Midbrain (tissue), 1 donor: ENCODE results near the gene RNF4.
"Not testable (repeated sequence)": the region's sequence is repeated elsewhere in the genome, so short reads cannot be mapped to it uniquely, and the experiment has no call there.

Experiments
- DNase-seq: peaks from one replicate; lab custom pipeline; 2025; lab: John Stamatoyannopoulos, UW

The RNF4 gene

DNA sequence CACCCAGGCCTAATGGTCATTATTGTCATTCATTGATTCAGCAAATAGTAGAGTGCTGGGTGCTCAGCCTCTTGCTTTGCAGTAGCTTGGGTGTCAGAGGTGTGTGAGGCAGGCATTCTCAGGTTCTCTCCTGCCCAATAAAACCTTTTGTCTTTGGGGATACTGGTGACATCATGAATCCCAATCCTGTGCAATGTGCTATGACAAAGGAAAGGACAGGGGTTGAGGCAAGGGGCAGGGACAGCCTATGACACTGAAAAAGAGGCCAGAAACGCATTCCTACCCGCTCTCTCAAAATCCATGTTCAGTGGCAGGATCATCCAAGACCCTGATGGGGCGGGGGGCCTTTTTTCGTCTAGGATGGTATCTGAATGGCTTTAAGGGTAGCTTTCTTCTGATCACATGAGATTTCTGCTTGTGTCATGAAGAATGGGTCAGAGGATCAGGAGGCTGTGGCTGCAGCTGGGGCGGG lies 66.0 kb downstream of the RNF4 start:
- no peak for DNase-seq

DNA sequence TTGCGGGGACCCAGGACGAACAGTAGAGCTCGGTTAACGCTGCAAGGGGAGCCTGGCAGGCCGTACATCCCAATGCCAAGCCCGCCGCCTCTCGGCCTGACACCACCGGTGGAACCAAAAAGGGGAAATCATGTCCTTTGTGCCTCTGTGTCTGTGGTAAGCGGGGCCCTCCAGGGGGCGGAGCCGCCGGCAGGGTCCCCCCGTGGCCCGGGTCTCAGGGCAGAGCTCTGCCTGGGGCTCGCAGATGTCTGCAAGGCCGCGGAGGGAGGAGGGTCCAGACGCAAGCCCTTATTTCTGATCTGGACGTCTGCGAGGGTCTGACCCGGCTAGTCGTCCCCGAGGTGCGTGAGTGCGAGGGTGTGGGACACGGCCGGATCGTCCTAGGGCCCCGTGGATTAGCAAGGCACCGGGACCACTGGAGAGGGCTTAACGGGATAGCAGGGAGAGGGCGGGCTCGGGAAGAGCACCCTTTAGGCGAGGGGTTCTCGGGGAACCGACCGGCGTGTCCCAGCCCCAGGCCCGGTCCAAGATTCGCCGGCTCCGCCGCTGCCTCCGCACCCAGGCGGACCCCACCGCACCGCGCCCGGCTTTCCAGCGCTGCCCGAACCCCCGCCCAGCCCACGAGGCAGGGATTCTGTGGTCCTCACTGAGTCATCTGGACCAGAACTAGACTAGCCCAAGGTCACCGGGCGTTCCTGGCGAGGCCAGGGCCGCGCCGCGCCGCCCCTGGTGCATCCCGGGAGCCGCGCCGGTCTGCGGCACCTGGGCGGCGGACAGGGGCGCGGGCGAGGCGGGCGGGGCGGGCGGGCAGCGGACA lies 66.7 kb downstream of the RNF4 start:
- peak; percentile 58 for DNase-seq

DNA sequence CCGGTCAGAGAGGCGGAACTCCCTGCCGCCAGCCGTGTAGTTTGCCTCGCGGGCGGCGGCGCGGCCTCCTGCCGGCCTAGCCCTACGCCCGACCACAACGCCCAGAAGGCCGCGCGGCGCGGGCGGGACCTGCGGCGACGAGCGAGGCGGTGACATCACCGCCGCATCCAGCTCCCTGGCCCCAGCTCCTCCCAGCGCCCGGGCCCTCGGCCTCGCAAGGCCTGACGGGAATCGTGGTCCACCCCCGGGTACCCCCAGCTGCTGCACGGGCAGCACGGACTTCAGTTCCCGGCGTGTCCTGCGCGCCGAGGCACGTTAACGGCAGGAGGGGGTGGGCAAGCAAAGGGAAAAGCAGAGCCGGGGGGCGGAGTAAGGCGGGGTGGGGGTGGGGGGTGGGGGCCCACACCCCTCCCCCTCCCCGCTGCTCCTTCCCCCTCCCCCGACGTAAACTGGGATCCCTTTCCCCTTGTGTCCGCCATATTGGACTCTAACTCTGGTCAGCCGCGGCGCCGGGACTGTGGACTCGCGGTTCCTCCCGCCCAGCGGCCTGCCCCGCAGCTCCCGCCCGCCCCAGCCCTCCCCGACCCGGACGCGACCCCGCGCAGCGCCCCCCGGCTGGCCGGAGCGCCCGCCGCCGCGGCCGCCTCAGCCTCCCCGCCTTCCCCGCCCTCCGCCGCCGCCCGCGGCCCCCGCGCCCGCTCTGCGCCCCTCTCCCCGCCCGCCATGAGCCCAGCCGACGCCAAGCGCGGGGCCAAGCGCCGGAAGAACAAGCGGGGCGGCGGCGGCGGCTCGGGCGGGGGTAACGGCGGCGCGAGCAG lies 67.5 kb downstream of the RNF4 start, which contains the start of gene FAM193A:
Gene FAM193A, plus strand, starts transcription at position 455 of the 818 bp plus-strand sequence. Its CDS starts 269 bp downstream, at position 724.
- peak; percentile 100 for DNase-seq

DNA sequence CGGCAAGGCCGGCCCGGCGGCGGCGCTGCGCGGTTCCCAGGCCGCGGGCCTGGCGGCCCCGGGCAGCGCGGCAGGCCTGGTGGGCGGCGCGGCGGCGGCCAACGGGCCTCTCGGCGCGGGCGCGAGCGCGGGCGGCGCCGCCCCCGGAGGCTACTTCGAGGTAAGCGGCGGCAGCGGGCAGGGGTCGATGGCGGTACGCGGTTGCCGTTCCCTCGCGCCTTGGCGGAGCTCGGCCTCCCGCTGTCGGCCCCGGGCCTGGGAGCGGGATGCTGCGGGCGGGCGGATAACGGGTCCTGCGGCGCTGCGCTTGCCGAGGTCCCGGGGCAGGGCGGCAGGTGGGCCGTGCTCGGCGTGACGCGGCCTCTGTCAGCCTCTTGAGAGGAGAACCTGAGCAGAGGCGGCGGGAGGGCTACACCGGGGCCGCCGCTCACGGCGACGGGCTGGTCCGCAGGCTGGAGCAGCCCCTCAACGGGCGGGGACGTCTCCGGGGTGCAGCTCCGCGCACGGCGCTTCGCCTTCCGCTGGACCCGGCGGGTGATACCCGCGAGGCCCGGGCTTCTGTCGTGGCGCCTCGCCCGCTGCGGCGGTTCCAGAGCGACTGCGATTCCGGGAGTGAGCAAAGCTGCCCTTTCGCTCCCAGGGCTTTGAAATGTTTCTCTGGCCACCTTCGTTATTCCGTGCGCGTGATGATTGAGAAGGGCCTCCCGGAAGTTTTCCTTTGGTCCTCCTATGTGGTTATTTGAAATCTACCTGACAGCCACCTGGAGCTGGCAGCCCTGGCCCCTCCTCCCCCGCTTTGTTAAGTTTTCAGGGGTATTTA lies 68.3 kb downstream of the RNF4 start:
- peak; percentile 26 for DNase-seq

DNA sequence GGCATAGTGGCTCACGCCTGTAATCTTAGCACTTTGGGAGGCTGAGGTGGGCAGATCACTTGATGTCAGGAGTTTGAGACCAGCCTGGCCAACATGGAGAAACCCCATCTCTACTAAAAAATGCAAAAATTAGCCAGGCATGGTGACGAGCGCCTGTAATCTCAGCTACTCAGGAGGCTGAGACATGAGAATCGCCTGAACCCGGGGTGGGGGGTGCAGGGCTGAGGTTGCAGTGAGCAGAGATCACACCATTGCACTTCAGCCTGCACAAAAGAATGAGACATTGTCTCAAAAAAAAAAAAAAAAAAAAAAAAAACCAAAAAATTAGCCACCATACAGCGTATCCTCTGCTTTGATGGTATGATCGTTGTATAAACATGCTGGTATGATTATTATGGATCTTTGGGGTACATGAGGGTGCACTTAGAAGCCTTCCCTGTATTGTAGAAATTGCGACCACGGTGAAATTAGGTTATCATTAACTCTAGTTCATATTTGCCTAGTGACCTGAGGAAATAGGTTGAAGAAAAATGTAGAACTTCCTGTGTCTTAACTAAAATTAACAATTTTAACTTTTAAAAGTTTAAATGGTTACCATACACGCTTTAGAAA lies 74.8 kb downstream of the RNF4 start:
- DNase-seq, result not testable (repeated sequence)

DNA sequence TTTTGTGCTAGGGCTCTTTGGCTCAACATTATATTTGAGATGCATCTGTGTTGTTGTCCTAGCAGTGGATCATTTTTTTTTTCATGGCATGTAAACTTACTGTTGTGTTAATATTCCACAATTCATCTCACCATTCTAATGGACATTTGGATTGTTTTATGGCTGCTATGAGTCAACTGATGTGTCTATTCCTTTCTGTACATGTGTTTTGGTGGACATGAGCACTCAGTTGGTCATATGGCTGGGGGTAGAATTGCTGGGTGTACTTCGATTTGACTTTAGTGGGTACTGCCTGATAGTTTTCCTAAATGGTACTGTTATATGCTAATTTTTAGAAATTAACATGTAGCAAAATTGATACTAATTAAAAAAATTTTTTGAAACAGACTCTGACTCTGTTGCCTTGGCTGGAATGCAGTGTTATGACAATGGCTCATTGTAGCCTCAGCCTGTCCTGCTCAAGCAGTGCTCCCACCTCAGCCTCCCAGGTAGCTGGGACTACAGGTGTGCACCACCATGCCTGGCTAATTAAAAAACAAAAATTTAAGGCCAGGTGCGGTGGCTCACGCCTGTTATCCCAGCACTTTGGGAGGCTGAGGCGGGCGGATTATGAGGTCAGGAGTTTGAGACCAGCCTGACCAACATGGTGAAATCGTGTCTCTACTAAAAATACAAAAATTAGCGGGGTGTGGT lies 76.6 kb downstream of the RNF4 start:
- DNase-seq, result no peak

DNA sequence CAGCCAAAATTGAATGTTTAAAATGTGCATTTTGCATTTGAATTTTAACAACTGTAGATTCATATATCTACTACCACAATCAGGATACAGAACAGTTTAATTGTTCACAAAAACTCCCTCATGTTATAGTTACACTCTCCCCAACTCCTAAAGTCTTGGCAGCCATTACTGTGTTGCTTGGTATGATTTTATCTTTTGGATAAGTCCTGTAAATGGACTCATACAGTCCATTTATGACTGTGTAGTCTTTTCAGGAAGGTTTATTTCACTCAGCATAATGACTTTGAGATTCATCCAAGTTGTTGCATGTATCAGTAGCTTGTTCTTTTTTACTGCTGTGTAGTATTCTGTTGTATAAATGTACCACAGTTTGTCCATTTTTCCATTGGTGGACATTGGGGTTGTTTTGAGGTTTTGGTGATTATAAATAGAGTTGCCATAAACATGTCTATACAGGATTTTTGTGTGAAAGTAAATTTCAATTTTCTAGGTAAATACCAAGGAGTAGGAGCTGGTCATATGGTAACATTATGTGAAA lies 77.4 kb downstream of the RNF4 start:
- no peak for DNase-seq

DNA sequence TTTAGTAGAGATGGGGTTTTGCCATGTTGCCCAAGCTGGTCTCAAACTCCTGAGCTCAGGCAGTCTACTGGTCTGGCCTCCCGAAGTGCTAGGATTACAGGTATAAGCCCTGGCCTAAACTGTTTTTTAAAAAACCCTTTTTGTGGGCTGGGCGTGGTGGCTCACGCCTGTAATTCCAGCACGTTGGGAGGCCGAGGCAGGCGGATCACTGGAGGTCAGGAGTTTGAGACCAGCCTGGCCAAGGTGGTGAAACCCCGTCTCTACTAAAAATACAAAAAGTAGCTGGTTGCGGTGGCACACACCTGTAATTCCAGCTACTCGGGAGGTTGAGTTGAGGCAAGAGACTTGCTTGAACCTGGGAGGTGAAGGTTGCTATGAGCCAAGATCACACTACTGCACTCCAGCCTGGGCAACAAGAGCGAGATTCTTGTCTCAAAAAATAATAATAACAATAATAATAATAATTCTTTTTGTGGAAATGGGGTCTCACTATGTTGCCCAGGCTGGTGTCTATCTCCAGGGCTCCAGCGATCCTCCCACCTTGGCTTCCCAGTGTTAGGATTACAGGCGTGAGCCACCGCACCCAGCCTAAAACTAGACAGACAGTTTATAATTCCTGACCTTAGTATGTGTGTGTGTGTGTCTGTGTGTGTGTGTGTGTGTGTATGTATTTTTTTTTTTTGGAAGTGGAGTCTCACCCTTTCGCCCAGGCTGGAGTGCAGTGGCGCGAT lies 78.2 kb downstream of the RNF4 start:
- not testable (repeated sequence) for DNase-seq

DNA sequence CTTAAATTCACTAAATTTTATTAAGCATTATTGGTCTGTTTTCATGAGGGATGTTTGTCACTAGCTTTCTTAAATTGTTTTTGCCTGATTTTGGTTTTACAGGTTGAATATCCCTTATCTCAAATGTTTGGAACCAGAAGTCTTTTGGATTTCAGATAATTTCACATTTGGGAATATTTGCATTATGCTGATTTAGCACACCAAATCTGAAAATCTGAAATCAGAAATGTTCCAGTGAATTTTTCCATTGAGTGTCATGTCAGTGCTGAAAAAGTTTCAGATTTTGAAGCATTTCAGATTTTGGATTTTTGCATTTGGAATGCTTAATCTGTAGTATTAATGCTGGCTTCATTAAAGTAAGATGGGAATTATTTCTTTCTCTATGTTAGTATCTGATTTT lies 82.2 kb downstream of the RNF4 start:
- DNase-seq, result no peak

DNA sequence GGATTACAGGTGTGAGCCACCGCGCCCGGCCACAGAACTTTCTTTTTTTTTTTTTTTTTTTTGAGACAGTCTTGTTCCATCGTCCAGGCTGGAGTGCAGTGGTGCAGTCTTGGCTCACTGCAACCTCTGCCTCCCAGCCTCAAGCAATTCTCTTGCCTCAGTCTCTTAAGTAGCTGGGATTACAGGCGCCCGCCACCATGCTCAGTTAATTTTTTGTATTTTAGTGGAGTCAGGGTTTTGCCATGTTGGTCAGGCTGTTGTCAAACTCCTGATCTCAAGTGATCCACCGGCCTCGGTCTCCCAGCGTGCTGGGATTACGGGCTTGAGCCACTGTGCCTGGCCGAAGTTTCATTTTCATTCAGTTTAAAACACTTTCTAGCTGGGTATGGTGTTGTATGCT lies 83.9 kb downstream of the RNF4 start:
- no peak for DNase-seq

DNA sequence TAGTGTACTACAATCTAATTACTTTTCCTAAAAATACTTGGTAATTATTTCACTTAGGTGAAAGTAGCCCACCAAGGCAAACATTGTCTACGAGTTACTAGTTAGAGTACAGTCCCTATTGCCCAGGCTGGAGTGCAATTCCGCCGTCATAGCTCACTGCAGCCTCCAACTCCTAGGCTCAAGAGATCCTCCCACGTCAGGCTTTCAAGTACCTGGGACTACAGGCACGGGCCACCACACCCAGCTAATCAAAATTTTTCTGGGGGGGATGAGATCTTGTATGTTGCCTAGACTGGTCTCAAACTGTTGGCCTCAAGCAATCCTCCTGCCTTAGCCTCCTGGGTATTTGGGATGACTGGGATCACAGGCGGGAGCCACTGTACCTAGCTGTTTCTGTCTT lies 89.4 kb downstream of the RNF4 start:
- DNase-seq, result no peak

DNA sequence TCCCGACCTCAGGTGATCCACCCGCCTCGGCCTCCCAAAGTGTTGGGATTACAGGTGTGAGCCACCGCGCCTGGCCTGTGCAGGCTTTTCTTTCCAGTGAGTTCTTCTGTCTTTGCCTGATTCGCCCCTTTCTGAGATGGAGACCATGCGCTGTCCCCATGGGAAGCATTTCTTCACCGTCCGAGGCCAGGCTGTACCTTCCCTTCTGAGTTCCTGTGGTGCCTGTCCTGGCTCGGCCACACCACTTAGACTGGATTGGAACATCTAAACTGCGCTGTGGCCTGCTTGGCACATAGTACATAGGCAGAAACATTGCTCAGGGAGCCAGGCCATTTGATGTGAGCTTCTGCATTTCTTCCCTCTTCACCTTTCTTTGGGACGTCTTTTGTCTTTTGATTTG lies 91.3 kb downstream of the RNF4 start:
- no peak for DNase-seq
